ENCODE results near the gene ATP5MC2.

Gene ATP5MC2

DNA sequence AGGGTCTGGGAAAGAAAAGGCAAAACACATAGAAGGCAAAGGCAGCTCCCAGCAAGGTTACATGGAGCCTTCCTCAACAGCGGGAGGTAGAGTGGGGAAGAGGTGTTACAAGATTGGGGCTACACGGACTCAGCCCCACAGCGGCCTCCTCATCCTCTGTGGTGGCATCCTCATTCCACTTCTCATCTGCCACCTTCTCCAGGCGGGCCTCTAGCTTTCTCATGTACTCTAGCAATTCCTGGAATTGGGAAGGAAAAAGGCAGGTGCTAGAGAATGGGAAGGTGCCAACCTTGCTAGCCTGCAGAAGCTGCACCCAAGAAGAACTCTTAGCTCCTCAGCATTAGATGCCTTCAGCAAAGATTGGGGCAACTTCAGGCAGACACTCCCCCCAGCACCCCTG is 38.1 kb upstream of the ATP5MC2 start:
- peaks cover 11% of the 10 kb centered on the region for H3K27me3 Mint-ChIP-seq (ENCODE audit: low read depth)
- no peaks in the 10 kb centered on the region for H3K9me3 Mint-ChIP-seq
- no peak overlapping the region for H3K27ac Mint-ChIP-seq
- no peak for TF ChIP-seq CTCF (IDR thresholded peaks at IDR 0.05; ENCODE audit: unreplicated experiment in 3 of 3)
- H3K4me3 Mint-ChIP-seq: no peak overlapping the region
- H3K36me3 Mint-ChIP-seq (ENCODE audit: low read depth): peaks cover 70% of the 10 kb centered on the region
- peaks cover 4% of the 10 kb centered on the region for H3K4me1 Mint-ChIP-seq

DNA sequence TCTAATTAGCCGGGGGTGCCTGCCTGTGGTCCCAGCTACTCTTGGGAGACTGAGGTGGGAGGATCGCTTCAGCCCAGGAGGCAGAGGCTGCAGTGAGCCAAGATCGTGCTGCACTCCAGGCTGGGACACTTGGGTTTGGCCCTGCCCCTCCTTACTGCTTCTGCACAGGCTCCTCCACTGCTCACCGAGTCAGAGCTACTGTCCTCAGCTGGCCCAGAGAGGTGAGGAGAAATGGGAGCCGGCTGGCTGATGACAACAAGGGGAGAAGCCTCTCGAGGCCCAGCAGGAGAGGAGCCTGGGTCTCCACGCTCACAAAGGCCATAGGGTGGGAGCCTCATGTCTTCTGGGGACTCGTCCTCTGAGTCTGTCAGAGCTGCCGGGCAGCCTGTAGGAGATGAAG is 37.6 kb upstream of the ATP5MC2 start:
- peaks cover 6% of the 10 kb centered on the region for H3K4me1 Mint-ChIP-seq
- no peak overlapping the region for H3K27ac Mint-ChIP-seq
- H3K36me3 Mint-ChIP-seq (ENCODE audit: low read depth): peaks cover 70% of the 10 kb centered on the region
- no peak for TF ChIP-seq CTCF (IDR thresholded peaks at IDR 0.05; ENCODE audit: unreplicated experiment in 3 of 3)
- H3K4me3 Mint-ChIP-seq: no peak overlapping the region
- H3K27me3 Mint-ChIP-seq (ENCODE audit: low read depth): peaks cover 14% of the 10 kb centered on the region
- H3K9me3 Mint-ChIP-seq: no peaks in the 10 kb centered on the region

DNA sequence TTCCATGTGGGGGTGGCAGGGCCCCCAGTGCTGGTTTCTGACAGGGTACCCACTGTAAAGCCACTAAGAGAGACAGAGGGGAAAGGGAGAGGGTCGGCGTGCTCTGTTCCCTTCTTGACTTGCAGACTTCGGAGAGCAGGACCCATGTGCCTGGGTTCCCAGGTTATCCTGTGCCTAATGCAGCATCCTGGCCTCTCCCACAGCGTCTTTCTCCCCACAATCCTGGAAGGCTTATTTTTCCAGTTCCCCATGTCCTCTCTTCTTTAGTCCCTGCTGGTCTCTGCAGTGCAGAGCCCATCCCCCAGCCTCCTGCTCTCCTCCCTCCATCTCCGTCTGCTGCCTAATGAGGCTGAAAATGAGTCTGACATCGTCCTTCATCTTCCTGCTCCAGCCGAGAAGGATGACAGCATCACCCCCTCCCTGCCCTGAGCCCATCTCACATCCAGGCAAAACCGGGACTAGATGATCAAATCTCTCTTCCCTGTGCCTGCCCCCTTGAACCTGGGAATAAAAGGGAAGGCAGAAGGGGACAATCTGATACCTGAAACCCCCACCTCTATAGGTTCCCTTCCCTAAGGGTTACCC is 36.3 kb upstream of the ATP5MC2 start:
- Mint-ChIP-seq H3K4me3 (no peak overlapping the region), H3K27me3 (ENCODE audit: low read depth) (peaks cover 21% of the 10 kb centered on the region), H3K27ac (no peak overlapping the region), H3K4me1 (peaks cover 6% of the 10 kb centered on the region), H3K36me3 (ENCODE audit: low read depth) (peaks cover 63% of the 10 kb centered on the region), H3K9me3 (no peaks in the 10 kb centered on the region)
- TF ChIP-seq CTCF (IDR thresholded peaks at IDR 0.05; ENCODE audit: unreplicated experiment in 3 of 3): no peak

DNA sequence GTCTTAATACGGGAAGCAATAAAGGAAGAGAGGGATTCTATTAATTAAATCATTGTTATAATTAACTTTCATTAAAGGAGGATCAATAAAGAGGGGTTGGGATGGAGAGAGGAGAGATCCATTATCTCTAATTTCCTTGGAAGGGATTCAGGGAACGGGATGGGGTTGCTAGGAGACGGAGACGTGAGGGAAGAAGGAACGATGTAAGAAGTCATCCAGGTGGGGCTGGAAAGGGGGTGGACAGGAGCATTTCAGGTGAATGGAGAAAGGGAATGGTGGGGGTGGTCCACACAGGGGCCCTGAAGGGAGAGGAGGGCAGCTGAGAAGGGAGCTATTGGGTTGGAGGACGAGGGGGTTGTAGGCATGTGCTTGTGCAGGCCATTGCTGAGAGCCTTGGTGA is 34.2 kb upstream of the ATP5MC2 start:
- Mint-ChIP-seq H3K9me3 (no peaks in the 10 kb centered on the region), H3K27ac (no peak overlapping the region), H3K4me3 (no peak overlapping the region), H3K36me3 (ENCODE audit: low read depth) (peaks cover 45% of the 10 kb centered on the region), H3K4me1 (peaks cover 6% of the 10 kb centered on the region), H3K27me3 (ENCODE audit: low read depth) (peaks cover 38% of the 10 kb centered on the region)
- no peak for TF ChIP-seq CTCF (IDR thresholded peaks at IDR 0.05; ENCODE audit: unreplicated experiment in 3 of 3)

DNA sequence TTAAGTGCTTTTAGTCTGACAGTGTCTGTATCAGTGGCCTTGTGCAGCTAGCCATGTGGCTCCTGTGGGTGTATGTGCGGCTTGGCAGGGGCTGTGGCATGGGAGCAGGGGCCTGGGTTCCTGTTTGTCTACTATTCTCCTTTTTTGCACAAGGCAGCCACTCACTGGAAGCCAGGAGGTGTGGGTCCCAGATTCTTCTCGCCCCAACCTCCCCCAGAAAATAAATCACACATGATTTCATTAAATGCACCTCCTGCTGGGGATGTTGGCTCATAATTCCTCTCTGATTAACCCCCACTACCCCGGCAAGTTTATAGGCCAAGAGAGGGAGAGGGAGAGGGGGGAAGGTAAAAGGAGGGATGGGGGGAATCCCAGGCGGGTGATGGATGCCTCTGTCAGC is 33.8 kb upstream of the ATP5MC2 start:
- H3K36me3 Mint-ChIP-seq (ENCODE audit: low read depth): peaks cover 41% of the 10 kb centered on the region
- TF ChIP-seq CTCF (IDR thresholded peaks at IDR 0.05; ENCODE audit: unreplicated experiment in 3 of 3): no peak
- H3K27ac Mint-ChIP-seq: no peak overlapping the region
- peaks cover 6% of the 10 kb centered on the region for H3K4me1 Mint-ChIP-seq
- no peaks in the 10 kb centered on the region for H3K9me3 Mint-ChIP-seq
- no peak overlapping the region for H3K4me3 Mint-ChIP-seq
- H3K27me3 Mint-ChIP-seq (ENCODE audit: low read depth): peaks cover 39% of the 10 kb centered on the region

GRCh38 chr12:53706080-53706479 is 30.2 kb upstream of the ATP5MC2 start:
- Mint-ChIP-seq H3K27me3 (ENCODE audit: low read depth) (peaks cover 69% of the 10 kb centered on the region), H3K27ac (no peak overlapping the region), H3K4me3 (no peak overlapping the region)

More at GRCh38 chr12:53706080-53706479, 30.2 kb upstream of the ATP5MC2 start:
- peaks cover 13% of the 10 kb centered on the region for H3K4me1 Mint-ChIP-seq
- TF ChIP-seq CTCF (IDR thresholded peaks at IDR 0.05; ENCODE audit: unreplicated experiment in 3 of 3): no peak
- H3K9me3 Mint-ChIP-seq: no peaks in the 10 kb centered on the region
- peaks cover 5% of the 10 kb centered on the region for H3K36me3 Mint-ChIP-seq (ENCODE audit: low read depth)
